H9 (cell line): Measurements from ENCODE around the gene NHLRC3. TPM values are rescaled to one million over a fixed set of nuclear protein-coding genes. Genes with fewer than 3 reads are reported as not detected.

Experiments
- DNase-seq: peaks from one replicate; pipeline ENCODE4 v3.0.0-alpha.2; 2017
- H2AFZ ChIP-seq: one replicate; pipeline ENCODE4 v1.6.1; 2013; ENCODE audit warnings: mild to moderate bottlenecking, low read length, control low read depth, moderate library complexity
- H2AK5ac ChIP-seq: 2 replicates; pipeline ENCODE4 v1.6.1; 2013; ENCODE audit warnings: low read length, control low read depth, mixed read lengths; ENCODE audit not compliant: insufficient read length
- H2BK120ac ChIP-seq: one replicate; pipeline ENCODE4 v1.6.1; 2013; ENCODE audit warnings: low read depth, mild to moderate bottlenecking, low read length, control low read depth, inconsistent platforms; ENCODE audit not compliant: poor library complexity, severe bottlenecking
- H2BK12ac ChIP-seq: 2 replicates; pipeline ENCODE4 v1.6.1; 2013; ENCODE audit warnings: low read length, control low read depth, mixed read lengths, low read depth; ENCODE audit not compliant: insufficient read length
- H2BK15ac ChIP-seq: 2 replicates; pipeline ENCODE4 v1.6.1; 2013; ENCODE audit warnings: low read depth, low read length, control low read depth
- H2BK20ac ChIP-seq: one replicate; pipeline ENCODE4 v1.6.1; 2013; ENCODE audit warnings: low read depth, mild to moderate bottlenecking, low read length, control low read depth, inconsistent platforms; ENCODE audit not compliant: poor library complexity, severe bottlenecking
- H2BK5ac ChIP-seq: 2 replicates; pipeline ENCODE4 v1.6.1; 2013; ENCODE audit warnings: low read length, control low read depth, mixed read lengths; ENCODE audit not compliant: insufficient read length
- H3K14ac ChIP-seq: 2 replicates; pipeline ENCODE4 v1.6.1; 2013; ENCODE audit warnings: low read length, control low read depth; ENCODE audit not compliant: insufficient read depth
- H3K18ac ChIP-seq: 2 replicates; pipeline ENCODE4 v1.6.1; 2013; ENCODE audit warnings: low read depth, mild to moderate bottlenecking, mixed read lengths, low read length, control low read depth; ENCODE audit not compliant: insufficient read length
- H3K23ac ChIP-seq: 2 replicates; pipeline ENCODE4 v1.6.1; 2013; ENCODE audit warnings: low read length, control low read depth, mixed read lengths, low read depth; ENCODE audit not compliant: insufficient read length
- H3K23me2 ChIP-seq: 2 replicates; pipeline ENCODE4 v1.6.1; 2013; ENCODE audit warnings: low read depth, mild to moderate bottlenecking, mixed read lengths, low read length, control low read depth; ENCODE audit not compliant: insufficient read length, poor library complexity, severe bottlenecking
- H3K27ac ChIP-seq: 2 replicates; pipeline ENCODE4 v1.5.1; 2013; ENCODE audit warnings: low read length, control low read depth, mixed read lengths, low read depth; ENCODE audit not compliant: insufficient read length
- H3K27me3 ChIP-seq: 2 replicates; pipeline ENCODE4 v1.6.1; 2013; ENCODE audit warnings: low read length, control low read depth, inconsistent platforms; ENCODE audit not compliant: insufficient read depth
- H3K4ac ChIP-seq: 2 replicates; pipeline ENCODE4 v1.6.1; 2013; ENCODE audit warnings: low read depth, mild to moderate bottlenecking, control low read depth, inconsistent platforms, low read length, moderate library complexity
- H3K4me1 ChIP-seq: 2 replicates; pipeline ENCODE4 v1.6.1; 2013; ENCODE audit warnings: low read length, control low read depth, inconsistent platforms; ENCODE audit not compliant: insufficient read depth
- H3K4me2 ChIP-seq: 2 replicates; pipeline ENCODE4 v1.6.1; 2013; ENCODE audit warnings: low read length, control low read depth, mixed read lengths; ENCODE audit not compliant: insufficient read length, insufficient read depth
- H3K56ac ChIP-seq: 2 replicates; pipeline ENCODE4 v1.6.1; 2013; ENCODE audit warnings: low read depth, mild to moderate bottlenecking, mixed read lengths, low read length, control low read depth; ENCODE audit not compliant: insufficient read length
- H3K79me1 ChIP-seq: 2 replicates; pipeline ENCODE4 v1.6.1; 2013; ENCODE audit warnings: low read depth, mild to moderate bottlenecking, moderate library complexity, low read length, control low read depth, inconsistent platforms; ENCODE audit not compliant: insufficient read depth, poor library complexity, severe bottlenecking
- H3K79me2 ChIP-seq: 2 replicates; pipeline ENCODE4 v1.6.1; 2013; ENCODE audit warnings: low read length, control low read depth, inconsistent platforms; ENCODE audit not compliant: insufficient read depth
- H3K9ac ChIP-seq: 2 replicates; pipeline ENCODE4 v1.6.1; 2013; ENCODE audit warnings: low read length, control low read depth, mixed read lengths; ENCODE audit not compliant: insufficient read length; ENCODE audit errors: extremely low read depth
- H3K9me3 ChIP-seq: one replicate; pipeline ENCODE4 v1.6.1; 2013; ENCODE audit warnings: low read depth, low read length, inconsistent platforms; ENCODE audit not compliant: control insufficient read depth
- H3T11ph ChIP-seq: one replicate; pipeline ENCODE4 v1.6.1; 2013; ENCODE audit warnings: mild to moderate bottlenecking, low read length, control low read depth, inconsistent platforms
- H4K20me1 ChIP-seq: one replicate; pipeline ENCODE4 v1.6.1; 2013; ENCODE audit not compliant: control insufficient read depth, insufficient read length, insufficient read depth
- H4K5ac ChIP-seq: 2 replicates; pipeline ENCODE4 v1.6.1; 2013; ENCODE audit warnings: low read depth, mild to moderate bottlenecking, mixed read lengths, low read length, control low read depth; ENCODE audit not compliant: insufficient read length
- H4K8ac ChIP-seq: replicated peaks from 2 replicates; pipeline ENCODE4 v1.6.1; 2013; ENCODE audit warnings: low read length, control low read depth, mixed read lengths, low read depth; ENCODE audit not compliant: insufficient read length
- H4K91ac ChIP-seq: 2 replicates; pipeline ENCODE4 v1.6.1; 2013; ENCODE audit warnings: low read depth, mild to moderate bottlenecking, moderate library complexity, mixed read lengths, low read length, control low read depth; ENCODE audit not compliant: insufficient read length
- H3K27ac Mint-ChIP-seq, 3 experiments: 2 replicates in 2 of 3; 3 replicates in 1 of 3; pipeline ENCODE4 v1.8.0; 2020 to 2021; ENCODE audit warnings: mixed read lengths in 3 of 3, mild to moderate bottlenecking in 1 of 3, moderate library complexity in 1 of 3
- H3K27me3 Mint-ChIP-seq: 2 replicates; pipeline ENCODE4 v1.8.0; 2021; ENCODE audit warnings: low read depth, mild to moderate bottlenecking, moderate library complexity, mixed read lengths
- H3K36me3 Mint-ChIP-seq, 3 experiments: 2 replicates in 2 of 3; 3 replicates in 1 of 3; pipeline ENCODE4 v1.8.0; 2020 to 2021; ENCODE audit warnings: low read depth in 3 of 3, mixed read lengths in 3 of 3; ENCODE audit not compliant: insufficient read depth in 1 of 3
- H3K4me1 Mint-ChIP-seq, 2 experiments: 2 replicates each; pipeline ENCODE4 v1.8.0; 2020; ENCODE audit warnings: mixed read lengths in 2 of 2
- H3K4me3 Mint-ChIP-seq, 2 experiments: 2 replicates in 1 of 2; 3 replicates in 1 of 2; pipeline ENCODE4 v1.8.0; 2020 to 2021; ENCODE audit warnings: mild to moderate bottlenecking in 2 of 2, mixed read lengths in 2 of 2, moderate library complexity in 1 of 2
- H3K9me3 Mint-ChIP-seq, 2 experiments: 2 replicates in 1 of 2; 3 replicates in 1 of 2; pipeline ENCODE4 v1.8.0; 2020; ENCODE audit warnings: mild to moderate bottlenecking in 2 of 2, mixed read lengths in 2 of 2, moderate library complexity in 1 of 2
- CTCF ChIP-seq: fragments of 200-600 bp; sonication (generic); conservative IDR thresholded peaks from 3 replicates; pipeline ENCODE4 v1.8.0; 2021; ENCODE audit warnings: antibody characterized with exemption, mild to moderate bottlenecking
- total RNA-seq: library from RNA; stranded (reverse); gene quantifications from 2 replicates; pipeline ENCODE4 v1.2.1, GENCODE V29; 2021

Gene NHLRC3
- total RNA-seq, 1 experiment from 2014 or later: 17.6 TPM

- Histone ChIP-seq H3K4ac (no peak overlapping the region), H4K8ac (no peak overlapping the region), H2BK15ac (no peak overlapping the region), H2BK20ac (no peak overlapping the region), H3K56ac (no peak overlapping the region), H3K79me2 (no peaks in the 10 kb centered on the region), H3K23me2 (no peaks in the 10 kb centered on the region), H3K9ac (no peak overlapping the region), H4K91ac (no peak overlapping the region), H3K27me3 (no peaks in the 10 kb centered on the region), H3K23ac (no peak overlapping the region), H2BK5ac (no peak overlapping the region), H4K20me1 (no peaks in the 10 kb centered on the region), H3K18ac (no peak overlapping the region), H3K27ac (no peak overlapping the region), H3K79me1 (no peaks in the 10 kb centered on the region), H2AFZ (no peak overlapping the region), H2BK120ac (no peak overlapping the region), H3K9me3 (no peaks in the 10 kb centered on the region), H4K5ac (no peak overlapping the region), H3K14ac (no peak overlapping the region), H3K4me2 (no peak overlapping the region), H2AK5ac (no peak overlapping the region), H3T11ph (no peak overlapping the region), H2BK12ac (no peak overlapping the region), H3K4me1 (no peaks in the 10 kb centered on the region)
- no peak for DNase-seq
- H3K4me3 Mint-ChIP-seq: no peak overlapping the region
- no peaks in the 10 kb centered on the region; the same call in 1 of the 2 replicates for H3K27me3 Mint-ChIP-seq
- H3K27ac Mint-ChIP-seq: no peak overlapping the region
- TF ChIP-seq CTCF: no peak
- H3K36me3 Mint-ChIP-seq: no peaks in the 10 kb centered on the region
- H3K9me3 Mint-ChIP-seq: no peaks in the 10 kb centered on the region
- H3K4me1 Mint-ChIP-seq: peaks cover 5% of the 10 kb centered on the region in 2 experiments; a peak in 2 of 4 replicates
Observed at GRCh38 chr13:39099231-39099630, 61.0 kb downstream of the NHLRC3 start.

Other genes starting within 250 kb of the NHLRC3 start
- gene STOML3, start 47.6 kb upstream of the NHLRC3 start, total RNA-seq: not detected in 2 replicates
- gene PROSER1, start 367 bp upstream of the NHLRC3 start, total RNA-seq: 79.5 and 84.6 TPM in 2 replicates